Spleen (tissue), 11 donors: ENCODE measurements around the gene ZC3H6. TPM values are rescaled to one million over a fixed set of nuclear protein-coding genes. Genes with fewer than 3 reads are reported as not detected.

ENCODE experiments used
- DNase-seq: peaks from one replicate; pipeline ENCODE4 v3.0.0-alpha.2; 2020
- H3K27ac ChIP-seq, 8 donors: fragments of 200-600 bp; sonication (generic) in 7 of 8; 1 replicate in 4 of 8; 2 replicates in 4 of 8; pipeline versions ENCODE4 v1.5.0 to v1.8.0; 2016 to 2021; ENCODE audit warnings: inconsistent platforms in 4 of 8, mild to moderate bottlenecking in 4 of 8, moderate library complexity in 1 of 8
- H3K27me3 ChIP-seq, 7 donors: fragments of 200-600 bp; sonication (generic) in 6 of 7; replicated peaks in 1 of 7; 1 replicate in 4 of 7; 2 replicates in 3 of 7; pipeline versions ENCODE4 v1.5.0 to v1.8.0; 2016 to 2021; ENCODE audit warnings: inconsistent platforms in 3 of 7, mild to moderate bottlenecking in 1 of 7
- H3K36me3 ChIP-seq, 6 donors: fragments of 200-600 bp; sonication (generic) in 5 of 6; 1 replicate in 4 of 6; 2 replicates in 2 of 6; pipeline versions ENCODE4 v1.5.0 to v1.8.0; 2016 to 2021; ENCODE audit warnings: inconsistent platforms in 2 of 6
- H3K4me1 ChIP-seq, 6 donors: fragments of 200-600 bp; sonication (generic) in 5 of 6; 1 replicate in 3 of 6; 2 replicates in 3 of 6; pipeline versions ENCODE4 v1.5.0 to v1.8.0; 2016 to 2021; ENCODE audit warnings: inconsistent platforms in 3 of 6
- H3K4me3 ChIP-seq, 8 donors: fragments of 200-600 bp; sonication (generic) in 7 of 8; 1 replicate in 4 of 8; 2 replicates in 4 of 8; pipeline versions ENCODE4 v1.5.0 to v1.8.0; 2016 to 2021; ENCODE audit warnings: inconsistent platforms in 4 of 8, mild to moderate bottlenecking in 4 of 8, moderate library complexity in 2 of 8
- H3K9me3 ChIP-seq, 8 donors: fragments of 200-600 bp; sonication (generic) in 7 of 8; 1 replicate in 4 of 8; 2 replicates in 4 of 8; pipeline versions ENCODE4 v1.5.0 to v1.8.0; 2016 to 2021; ENCODE audit warnings: inconsistent platforms in 4 of 8
- POLR2A ChIP-seq, 3 donors: fragments of 450-650 bp; IDR thresholded peaks; one replicate each; pipeline ENCODE4 v1.5.1; 2017; ENCODE audit warnings: antibody characterized with exemption in 3 of 3, mild to moderate bottlenecking in 1 of 3
- POLR2AphosphoS5 ChIP-seq, 3 donors: sonication (generic); formaldehyde crosslinking; IDR thresholded peaks; one replicate each; pipeline ENCODE4 v1.5.1; 2017; ENCODE audit warnings: antibody characterized with exemption in 3 of 3
- WGBS, 5 donors: extraction: QIAGEN DNeasy Blood & Tissue Kit in 3 of 5; methylation state at CpG; one replicate each; pipeline versions ENCODE4 v1.1.5 to v1.1.7; 2013 to 2018; 5-methylcytosine and 5-hydroxymethylcytosine counted together
- intact Hi-C: fragments of 100-400 bp; cut with DNase I; formaldehyde crosslinking; loops from one replicate; pipeline ENCODE4 v1.15.0; 2023; ENCODE audit warnings: low total_unique reads
- polyA plus RNA-seq, 3 donors: library from polyadenylated mRNA; stranded (reverse); fragments of 200-250 nt; gene quantifications; one replicate each; pipeline ENCODE4 v1.2.1, GENCODE V29; 2013
- total RNA-seq, 7 donors: library from RNA; depleted of rRNA in 3 of 7; stranded (reverse); fragments of >200 nt in 3 of 7; fragmentation: NEBNext Ultra II Directional in 4 of 7; extraction: Animal tissue kit (Norgen Biotek cat#: 25700) in 4 of 7; gene quantifications; one replicate each; pipeline versions ENCODE4 v1.1.0 to v1.2.1, GENCODE V29; 2016 to 2021
- TF ChIP-seq, protein P1 (sequence below), 11 experiments: fragments of 200-600 bp in 7 of 11; fragments of 450-650 bp in 4 of 11; sonication (generic) in 4 of 11; IDR thresholded peaks in 8 of 11; conservative IDR thresholded peaks in 3 of 11; 1 replicate in 7 of 11; 2 replicates in 4 of 11; pipeline versions ENCODE4 v1.4.0 to v1.8.0; 2016 to 2021; ENCODE audit warnings: antibody characterized with exemption in 11 of 11, inconsistent platforms in 4 of 11, mild to moderate bottlenecking in 1 of 11
- donor health status: healthy with polysubstance abuse.
- donor health status: DM: no; HTN: no; CAD: no; lungs with moderate emphysema.
- donor health status: DM: no; HTN: no; CAD: no.
- donor health status: Bipolar disorder and iron deficiency.
- donor health status: healthy.
- donor health status: DM: no; HTN: no; CAD: no.
- donor health status: DM: yes; HTN: yes; CAD: no.

Gene ZC3H6
- total and polyA plus RNA-seq, 10 donors: 1.9 to 28.9 (median 14.7) TPM

DNA sequence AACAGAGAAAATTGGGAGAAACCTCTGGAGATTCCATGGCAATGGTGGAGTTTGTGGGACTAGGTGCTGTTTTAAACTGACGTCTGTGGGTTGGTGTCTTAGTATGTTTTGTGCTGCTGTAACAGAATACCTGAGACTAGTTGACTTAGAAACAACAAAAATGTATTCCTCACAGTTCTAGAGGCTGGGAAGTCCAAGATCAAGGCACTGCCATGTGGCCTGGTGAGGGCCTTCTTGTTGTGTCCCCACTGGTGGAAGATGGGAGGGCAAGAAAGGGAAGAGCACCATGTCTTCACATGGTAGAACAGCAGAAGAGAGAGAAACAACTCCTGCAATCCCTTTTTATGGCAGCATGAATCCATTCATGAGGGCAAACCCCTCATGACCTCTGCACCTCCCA is 6.8 kb upstream of the ZC3H6 start:
- intact Hi-C loops: no loop called here
- DNase-seq: no peak
- Histone ChIP-seq H3K36me3 (no peaks in the 10 kb centered on the region), H3K9me3 (peaks cover 0 to 9% (median 2%) of the 10 kb centered on the region in 8 donors), H3K27me3 (no peaks in the 10 kb centered on the region), H3K27ac (no peak overlapping the region), H3K4me1 (no peaks in the 10 kb centered on the region), H3K4me3 (no peak overlapping the region)
- WGBS, 5 donors: 83 to 100% (median 94%) methylated on average over 1 of the region's 1 CpG
- TF ChIP-seq POLR2AphosphoS5 (IDR thresholded peaks at IDR 0.05) (no peak), POLR2A (IDR thresholded peaks at IDR 0.05) (no peak)
- TF ChIP-seq, protein P1, sequence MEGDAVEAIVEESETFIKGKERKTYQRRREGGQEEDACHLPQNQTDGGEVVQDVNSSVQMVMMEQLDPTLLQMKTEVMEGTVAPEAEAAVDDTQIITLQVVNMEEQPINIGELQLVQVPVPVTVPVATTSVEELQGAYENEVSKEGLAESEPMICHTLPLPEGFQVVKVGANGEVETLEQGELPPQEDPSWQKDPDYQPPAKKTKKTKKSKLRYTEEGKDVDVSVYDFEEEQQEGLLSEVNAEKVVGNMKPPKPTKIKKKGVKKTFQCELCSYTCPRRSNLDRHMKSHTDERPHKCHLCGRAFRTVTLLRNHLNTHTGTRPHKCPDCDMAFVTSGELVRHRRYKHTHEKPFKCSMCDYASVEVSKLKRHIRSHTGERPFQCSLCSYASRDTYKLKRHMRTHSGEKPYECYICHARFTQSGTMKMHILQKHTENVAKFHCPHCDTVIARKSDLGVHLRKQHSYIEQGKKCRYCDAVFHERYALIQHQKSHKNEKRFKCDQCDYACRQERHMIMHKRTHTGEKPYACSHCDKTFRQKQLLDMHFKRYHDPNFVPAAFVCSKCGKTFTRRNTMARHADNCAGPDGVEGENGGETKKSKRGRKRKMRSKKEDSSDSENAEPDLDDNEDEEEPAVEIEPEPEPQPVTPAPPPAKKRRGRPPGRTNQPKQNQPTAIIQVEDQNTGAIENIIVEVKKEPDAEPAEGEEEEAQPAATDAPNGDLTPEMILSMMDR (IDR thresholded peaks at IDR 0.05 in 8 of 11, conservative IDR thresholded peaks at IDR 0.05 in 3 of 11): no peak

DNA sequence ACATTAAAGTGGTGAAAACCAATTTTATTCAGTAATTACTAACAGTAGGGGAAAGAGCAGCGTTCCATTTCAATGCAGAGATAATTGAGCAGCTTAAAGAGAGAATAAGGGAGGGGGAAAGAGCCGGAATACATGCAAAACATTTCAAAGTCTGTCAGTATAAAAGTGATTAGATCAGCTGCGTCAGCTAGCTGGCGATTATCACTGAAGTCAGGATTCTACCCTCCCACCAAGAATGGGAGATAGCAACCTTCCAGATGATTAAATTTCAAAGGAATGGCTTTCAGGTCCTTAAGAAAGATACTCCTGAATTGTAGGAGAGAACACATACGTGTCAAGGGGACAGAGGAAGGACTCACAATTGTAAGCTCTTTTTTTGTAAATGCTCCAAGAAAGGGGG is 2.7 kb upstream of the ZC3H6 start:
- intact Hi-C loops: no loop called here
- Histone ChIP-seq H3K4me3 (no peak overlapping the region), H3K4me1 (peaks cover 9 to 27% (median 21%) of the 10 kb centered on the region in 6 donors), H3K27ac (no peak overlapping the region), H3K27me3 (no peaks in the 10 kb centered on the region), H3K36me3 (no peaks in the 10 kb centered on the region), H3K9me3 (peaks cover 0 to 9% (median 2%) of the 10 kb centered on the region in 8 donors)
- TF ChIP-seq POLR2AphosphoS5 (IDR thresholded peaks at IDR 0.05): no peak
- TF ChIP-seq, protein P1 (IDR thresholded peaks at IDR 0.05 in 8 of 11, conservative IDR thresholded peaks at IDR 0.05 in 3 of 11): no peak
- no peak for TF ChIP-seq POLR2A (IDR thresholded peaks at IDR 0.05)
- no peak for DNase-seq
- WGBS, 5 donors: 80 to 91% (median 89%) methylated on average over 5 of the region's 5 CpGs

DNA sequence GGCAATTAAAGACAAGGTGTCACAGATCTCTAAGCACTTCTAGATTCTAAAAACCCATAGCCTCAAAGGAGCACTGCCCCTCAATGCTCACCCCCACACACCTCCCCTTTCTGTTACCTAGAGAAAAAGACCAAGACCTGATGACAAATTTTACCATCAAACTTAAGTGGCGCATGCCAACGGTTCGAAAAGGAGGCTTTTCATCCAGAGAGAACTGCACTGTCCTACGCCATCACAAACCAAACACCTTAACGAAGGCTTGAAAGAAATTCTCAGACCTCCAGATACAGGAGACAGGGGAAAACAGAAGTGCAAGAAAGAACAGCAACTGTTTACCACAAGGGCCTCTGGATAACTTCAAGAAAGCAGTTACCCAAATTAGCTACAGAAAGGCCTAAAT is 2.0 kb upstream of the ZC3H6 start:
- no peak for DNase-seq
- Histone ChIP-seq H3K36me3 (no peaks in the 10 kb centered on the region), H3K27ac (no peak overlapping the region), H3K9me3 (peaks cover 0 to 5% (median 2%) of the 10 kb centered on the region in 8 donors), H3K27me3 (no peaks in the 10 kb centered on the region), H3K4me1 (peaks cover 9 to 33% (median 25%) of the 10 kb centered on the region in 6 donors), H3K4me3 (no peak overlapping the region)
- WGBS, 5 donors: 90 to 95% (median 91%) methylated on average over 5 of the region's 5 CpGs
- TF ChIP-seq POLR2A (IDR thresholded peaks at IDR 0.05) (no peak), POLR2AphosphoS5 (IDR thresholded peaks at IDR 0.05) (no peak)
- intact Hi-C loops: no loop called here

DNA sequence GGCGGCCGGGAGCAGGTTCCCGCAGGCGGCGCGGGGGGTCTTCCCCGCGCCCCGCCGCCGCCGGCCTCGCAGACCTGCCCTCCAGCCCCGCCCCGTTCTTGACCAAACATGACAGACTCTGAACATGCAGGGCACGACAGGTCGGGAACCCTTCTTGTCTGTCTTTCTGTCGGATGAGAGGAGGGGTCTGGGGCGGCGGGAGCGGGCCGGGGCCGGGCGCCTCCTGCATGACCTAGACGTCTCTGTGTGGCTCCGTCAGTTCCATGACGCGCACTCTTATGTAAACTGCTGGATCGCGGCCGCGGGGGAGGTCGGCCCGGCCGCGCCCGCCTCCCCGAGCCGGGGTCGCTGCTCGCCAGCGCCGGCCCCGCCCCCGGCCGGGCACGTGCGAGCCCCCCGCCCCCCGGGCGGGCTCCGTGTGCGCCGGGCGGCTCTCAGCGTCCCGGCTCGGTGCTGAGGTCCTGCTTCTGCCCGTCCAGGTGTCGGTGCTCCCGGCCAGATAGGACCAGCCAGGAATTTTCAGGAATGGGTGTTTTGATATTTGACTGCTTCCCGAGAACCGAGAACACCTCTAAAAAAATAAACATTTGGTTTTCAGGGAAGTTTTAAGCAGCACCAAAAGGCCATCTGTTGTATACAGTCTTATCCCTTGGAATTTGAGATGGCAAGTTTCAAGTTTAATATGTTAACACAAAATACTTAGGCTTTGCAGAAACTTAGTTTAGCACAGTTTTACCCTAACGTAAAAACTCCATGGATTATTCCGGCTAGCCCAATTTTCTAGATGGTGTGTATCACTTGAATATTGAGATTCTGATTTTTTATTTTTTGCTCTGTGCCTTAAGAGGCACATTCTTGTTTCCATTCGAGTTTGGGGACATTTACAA is 733 bp downstream of the ZC3H6 start:
- TF ChIP-seq POLR2A (IDR thresholded peaks at IDR 0.05): peak in 2 of 3 donors; percentile 65 to 87
- TF ChIP-seq, protein P1 (IDR thresholded peaks at IDR 0.05 in 8 of 11, conservative IDR thresholded peaks at IDR 0.05 in 3 of 11): no peak
- peak in 2 of 3 donors; percentile 81 to 88 for TF ChIP-seq POLR2AphosphoS5 (IDR thresholded peaks at IDR 0.05)
- peak; percentile 94 for DNase-seq
- WGBS, 5 donors: 1 to 5% (median 1%) methylated on average over 8 to 66 of the region's 66 CpGs
- Histone ChIP-seq H3K4me3 (peak overlapping the region; percentile 54 to 85 (median 64)), H3K27me3 (no peaks in the 10 kb centered on the region), H3K4me1 (peaks cover 9 to 43% (median 25%) of the 10 kb centered on the region in 6 donors), H3K27ac (peak overlapping the region; percentile 96 to 100 (median 100)), H3K9me3 (no peaks in the 10 kb centered on the region), H3K36me3 (no peaks in the 10 kb centered on the region)
- intact Hi-C loops: no loop called here
